Measurements from ENCODE around the gene KCNJ9. TPM values are rescaled to one million over a fixed set of nuclear protein-coding genes. Genes with fewer than 3 reads are reported as not detected.

Gene KCNJ9
- polyA plus RNA-seq, 4 donors = 0.04 to 0.19 TPM; not detected in 2

GRCh38 chr1:160069460-160070231 lies 11.7 kb upstream of the KCNJ9 start, which contains the start of gene KCNJ10:
TSS of gene KCNJ10 (minus strand) at chr1:160070160. CDS start at chr1:160042532, 27,628 bp downstream.
- H3K4me1 ChIP-seq (ENCODE audit: control insufficient read depth in 3 of 3, insufficient read depth in 2 of 3, low read depth in 1 of 3, low read length in 2 of 3) = peaks cover 0 to 7% (median 3%) of the 10 kb centered on the region in 3 donors
- H3K36me3 ChIP-seq (ENCODE audit: control insufficient read depth in 3 of 3, insufficient read depth in 2 of 3, low read depth in 1 of 3, low read length in 3 of 3) = no peaks in the 10 kb centered on the region
- peaks cover 0 to 46% (median 0%) of the 10 kb centered on the region in 3 donors for H3K27me3 ChIP-seq (ENCODE audit: control insufficient read depth in 3 of 3, insufficient read depth in 3 of 3, low read length in 3 of 3)
- no peaks in the 10 kb centered on the region for H3K9me3 ChIP-seq (ENCODE audit: control insufficient read depth in 2 of 2, insufficient read depth in 1 of 2, low read depth in 1 of 2, low read length in 1 of 2)
- no peak within 1 kb of the TSS for H3K27ac ChIP-seq (ENCODE audit: low read depth in 1 of 3, low read length in 2 of 3)
- 12 to 18% (median 15%) methylated on average over 26 to 32 of the region's 32 CpGs for WGBS, 3 donors
- H3K4me3 ChIP-seq (ENCODE audit: low read depth in 1 of 3, low read length in 3 of 3) = peak within 1 kb of the TSS; percentile 41 to 51 (median 49)
- DNase-seq = no peak
- FAIRE-seq = no peak

DNA sequence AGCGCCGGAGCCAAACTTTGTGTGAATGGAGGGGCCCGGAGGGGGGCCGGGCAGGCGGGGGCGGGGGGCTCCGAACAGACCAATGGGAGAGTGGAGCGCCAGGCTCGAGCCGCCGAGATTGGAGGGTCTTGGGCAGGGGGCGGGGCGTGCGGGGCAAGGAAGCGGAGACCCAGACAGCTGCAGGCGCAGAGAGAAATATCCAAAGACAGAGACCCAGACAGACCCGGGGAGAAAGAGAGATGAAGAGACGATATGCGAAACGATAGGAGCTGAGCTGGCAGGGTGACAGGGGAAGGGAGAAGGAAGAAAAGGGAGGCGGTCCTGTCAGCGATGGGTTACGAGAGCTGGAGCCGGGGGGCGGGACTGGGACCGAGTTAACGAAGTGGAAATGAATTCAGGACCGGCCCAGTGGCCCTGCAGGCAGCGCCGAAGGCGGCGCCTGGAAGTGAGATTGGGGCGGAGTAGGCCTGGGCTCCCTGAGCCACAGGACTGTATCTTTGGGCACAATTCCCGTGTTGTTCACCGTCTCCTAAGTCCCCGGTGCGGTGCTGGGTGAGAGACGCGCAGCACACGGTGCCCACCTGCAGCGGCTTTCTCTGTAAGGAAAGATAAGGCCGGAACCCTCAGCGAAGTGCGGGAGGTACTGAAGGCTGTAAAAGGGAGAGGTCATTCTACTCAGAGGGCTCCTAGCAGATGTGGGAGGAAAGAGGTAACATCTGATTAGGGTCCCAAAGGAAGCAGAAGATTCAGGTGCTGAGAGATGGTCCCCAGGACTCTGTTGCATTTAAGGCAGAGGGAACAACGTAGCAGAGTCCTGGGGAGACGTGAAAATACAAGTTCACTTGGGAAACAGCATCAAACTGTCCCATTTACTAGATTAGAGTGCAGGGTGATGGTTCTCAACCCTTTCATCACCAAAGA lies 10.8 kb upstream of the KCNJ9 start:
- H3K36me3 ChIP-seq (ENCODE audit: control insufficient read depth in 3 of 3, insufficient read depth in 2 of 3, low read depth in 1 of 3, low read length in 3 of 3) = no peaks in the 10 kb centered on the region
- 1 to 2% (median 2%) methylated on average over 35 to 46 of the region's 46 CpGs for WGBS, 3 donors
- no peaks in the 10 kb centered on the region for H3K9me3 ChIP-seq (ENCODE audit: control insufficient read depth in 2 of 2, insufficient read depth in 1 of 2, low read depth in 1 of 2, low read length in 1 of 2)
- peaks cover 0 to 46% (median 0%) of the 10 kb centered on the region in 3 donors for H3K27me3 ChIP-seq (ENCODE audit: control insufficient read depth in 3 of 3, insufficient read depth in 3 of 3, low read length in 3 of 3)
- FAIRE-seq (no peak), DNase-seq (peak; percentile 48 to 74)
- peak overlapping the region; percentile 41 to 51 (median 49) for H3K4me3 ChIP-seq (ENCODE audit: low read depth in 1 of 3, low read length in 3 of 3)
- H3K4me1 ChIP-seq (ENCODE audit: control insufficient read depth in 3 of 3, insufficient read depth in 2 of 3, low read depth in 1 of 3, low read length in 2 of 3) = peaks cover 0 to 4% (median 3%) of the 10 kb centered on the region in 3 donors
- H3K27ac ChIP-seq (ENCODE audit: low read depth in 1 of 3, low read length in 2 of 3) = no peak overlapping the region

- Histone ChIP-seq H3K27me3 (ENCODE audit: control insufficient read depth in 3 of 3, insufficient read depth in 3 of 3, low read length in 3 of 3) (peaks cover 0 to 46% (median 0%) of the 10 kb centered on the region in 3 donors), H3K4me1 (ENCODE audit: control insufficient read depth in 3 of 3, insufficient read depth in 2 of 3, low read depth in 1 of 3, low read length in 2 of 3) (peaks cover 0 to 4% (median 3%) of the 10 kb centered on the region in 3 donors), H3K36me3 (ENCODE audit: control insufficient read depth in 3 of 3, insufficient read depth in 2 of 3, low read depth in 1 of 3, low read length in 3 of 3) (no peaks in the 10 kb centered on the region), H3K9me3 (ENCODE audit: control insufficient read depth in 2 of 2, insufficient read depth in 1 of 2, low read depth in 1 of 2, low read length in 1 of 2) (no peaks in the 10 kb centered on the region), H3K27ac (ENCODE audit: low read depth in 1 of 3, low read length in 2 of 3) (no peak overlapping the region), H3K4me3 (ENCODE audit: low read depth in 1 of 3, low read length in 3 of 3) (no peak overlapping the region)
- DNase-seq (no peak), FAIRE-seq (no peak)
- WGBS, 3 donors = 85 to 93% (median 90%) methylated on average over 5 of the region's 5 CpGs
Observed at GRCh38 chr1:160071289-160071688, 10.0 kb upstream of the KCNJ9 start.

- Histone ChIP-seq H3K4me3 (ENCODE audit: low read depth in 1 of 3, low read length in 3 of 3) (no peak overlapping the region), H3K27ac (ENCODE audit: low read depth in 1 of 3, low read length in 2 of 3) (no peak overlapping the region), H3K4me1 (ENCODE audit: control insufficient read depth in 3 of 3, insufficient read depth in 2 of 3, low read depth in 1 of 3, low read length in 2 of 3) (peaks cover 0 to 4% (median 3%) of the 10 kb centered on the region in 3 donors), H3K27me3 (ENCODE audit: control insufficient read depth in 3 of 3, insufficient read depth in 3 of 3, low read length in 3 of 3) (peaks cover 0 to 28% (median 0%) of the 10 kb centered on the region in 3 donors), H3K9me3 (ENCODE audit: control insufficient read depth in 2 of 2, insufficient read depth in 1 of 2, low read depth in 1 of 2, low read length in 1 of 2) (no peaks in the 10 kb centered on the region), H3K36me3 (ENCODE audit: control insufficient read depth in 3 of 3, insufficient read depth in 2 of 3, low read depth in 1 of 3, low read length in 3 of 3) (no peaks in the 10 kb centered on the region)
- DNase-seq = no peak
- no peak for FAIRE-seq
- 63 to 70% (median 66%) methylated on average over 4 of the region's 4 CpGs for WGBS, 3 donors
Observed at GRCh38 chr1:160074865-160075264, 6.5 kb upstream of the KCNJ9 start.

DNA sequence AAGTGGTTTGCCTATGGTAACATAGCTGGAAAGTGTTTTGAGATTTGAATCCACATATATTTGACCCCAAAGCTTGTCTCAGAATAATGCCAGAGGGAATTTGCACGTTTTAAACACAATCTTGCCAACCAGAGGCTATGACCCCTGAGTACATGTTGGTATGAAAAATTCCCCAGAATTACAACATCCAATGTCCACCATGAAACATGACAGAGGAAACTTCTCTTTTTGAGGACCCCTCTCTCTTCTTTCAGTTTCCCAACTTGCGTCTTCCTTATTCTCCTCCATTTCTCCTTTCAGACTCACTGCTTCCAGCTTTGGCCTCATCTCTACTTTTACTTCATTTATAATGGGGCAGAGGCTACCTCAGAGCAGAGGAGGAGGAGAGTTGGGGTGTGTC lies 5.5 kb upstream of the KCNJ9 start:
- H3K27me3 ChIP-seq (ENCODE audit: control insufficient read depth in 3 of 3, insufficient read depth in 3 of 3, low read length in 3 of 3) = peaks cover 0 to 31% (median 2%) of the 10 kb centered on the region in 3 donors
- H3K4me3 ChIP-seq (ENCODE audit: low read depth in 1 of 3, low read length in 3 of 3) = no peak overlapping the region
- DNase-seq = no peak
- H3K4me1 ChIP-seq (ENCODE audit: control insufficient read depth in 3 of 3, insufficient read depth in 2 of 3, low read depth in 1 of 3, low read length in 2 of 3) = peaks cover 0 to 2% (median 0%) of the 10 kb centered on the region in 3 donors
- H3K36me3 ChIP-seq (ENCODE audit: control insufficient read depth in 3 of 3, insufficient read depth in 2 of 3, low read depth in 1 of 3, low read length in 3 of 3) = no peaks in the 10 kb centered on the region
- 67 to 71% (median 67%) methylated on average over 2 of the region's 2 CpGs for WGBS, 3 donors
- no peaks in the 10 kb centered on the region for H3K9me3 ChIP-seq (ENCODE audit: control insufficient read depth in 2 of 2, insufficient read depth in 1 of 2, low read depth in 1 of 2, low read length in 1 of 2)
- no peak overlapping the region for H3K27ac ChIP-seq (ENCODE audit: low read depth in 1 of 3, low read length in 2 of 3)
- FAIRE-seq = no peak

DNA sequence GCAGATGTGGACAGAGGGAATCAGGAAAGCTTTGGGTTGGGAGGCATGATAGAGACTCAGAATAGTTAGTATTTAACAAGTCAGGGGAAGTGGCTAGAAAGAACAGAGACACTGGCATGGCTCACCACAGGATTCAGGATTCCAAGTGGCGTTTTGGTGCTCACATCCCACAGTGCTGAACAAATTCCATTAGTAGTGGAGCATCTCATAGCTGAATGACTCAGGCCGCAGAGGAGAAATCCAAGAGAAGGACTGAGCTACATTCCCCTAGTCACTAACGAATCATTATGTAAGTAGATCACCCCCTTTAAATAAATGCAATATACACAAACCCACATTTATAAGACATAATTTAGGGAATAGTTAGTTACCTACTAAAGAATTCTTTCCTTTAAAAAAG lies 5.0 kb upstream of the KCNJ9 start:
- H3K27me3 ChIP-seq (ENCODE audit: control insufficient read depth in 3 of 3, insufficient read depth in 3 of 3, low read length in 3 of 3) = peaks cover 0 to 33% (median 4%) of the 10 kb centered on the region in 3 donors
- no peak for FAIRE-seq
- H3K36me3 ChIP-seq (ENCODE audit: control insufficient read depth in 3 of 3, insufficient read depth in 2 of 3, low read depth in 1 of 3, low read length in 3 of 3) = no peaks in the 10 kb centered on the region

GRCh38 chr1:160077486-160077885 lies 3.9 kb upstream of the KCNJ9 start:
- DNase-seq = no peak
- H3K36me3 ChIP-seq (ENCODE audit: control insufficient read depth in 3 of 3, insufficient read depth in 2 of 3, low read depth in 1 of 3, low read length in 3 of 3) = no peaks in the 10 kb centered on the region
- FAIRE-seq = no peak
- H3K4me3 ChIP-seq (ENCODE audit: low read depth in 1 of 3, low read length in 3 of 3) = no peak overlapping the region
- no peaks in the 10 kb centered on the region for H3K4me1 ChIP-seq (ENCODE audit: control insufficient read depth in 3 of 3, insufficient read depth in 2 of 3, low read depth in 1 of 3, low read length in 2 of 3)
- no peaks in the 10 kb centered on the region for H3K9me3 ChIP-seq (ENCODE audit: control insufficient read depth in 2 of 2, insufficient read depth in 1 of 2, low read depth in 1 of 2, low read length in 1 of 2)
- no peak overlapping the region for H3K27ac ChIP-seq (ENCODE audit: low read depth in 1 of 3, low read length in 2 of 3)
- peaks cover 2 to 39% (median 6%) of the 10 kb centered on the region in 3 donors for H3K27me3 ChIP-seq (ENCODE audit: control insufficient read depth in 3 of 3, insufficient read depth in 3 of 3, low read length in 3 of 3)

More for the DNA sequence above, 5.0 kb upstream of the KCNJ9 start:
- Histone ChIP-seq H3K27ac (ENCODE audit: low read depth in 1 of 3, low read length in 2 of 3) (no peak overlapping the region), H3K9me3 (ENCODE audit: control insufficient read depth in 2 of 2, insufficient read depth in 1 of 2, low read depth in 1 of 2, low read length in 1 of 2) (no peaks in the 10 kb centered on the region), H3K4me3 (ENCODE audit: low read depth in 1 of 3, low read length in 3 of 3) (no peak overlapping the region), H3K4me1 (ENCODE audit: control insufficient read depth in 3 of 3, insufficient read depth in 2 of 3, low read depth in 1 of 3, low read length in 2 of 3) (no peaks in the 10 kb centered on the region)
- DNase-seq = no peak
- WGBS, 3 donors = 79 to 86% (median 81%) methylated on average over 3 of the region's 3 CpGs

- Histone ChIP-seq H3K36me3 (ENCODE audit: control insufficient read depth in 3 of 3, insufficient read depth in 2 of 3, low read depth in 1 of 3, low read length in 3 of 3) (no peaks in the 10 kb centered on the region), H3K4me1 (ENCODE audit: control insufficient read depth in 3 of 3, insufficient read depth in 2 of 3, low read depth in 1 of 3, low read length in 2 of 3) (no peaks in the 10 kb centered on the region), H3K9me3 (ENCODE audit: control insufficient read depth in 2 of 2, insufficient read depth in 1 of 2, low read depth in 1 of 2, low read length in 1 of 2) (no peaks in the 10 kb centered on the region), H3K27ac (ENCODE audit: low read depth in 1 of 3, low read length in 2 of 3) (no peak overlapping the region), H3K27me3 (ENCODE audit: control insufficient read depth in 3 of 3, insufficient read depth in 3 of 3, low read length in 3 of 3) (peaks cover 2 to 47% (median 9%) of the 10 kb centered on the region in 3 donors), H3K4me3 (ENCODE audit: low read depth in 1 of 3, low read length in 3 of 3) (no peak overlapping the region)
- WGBS, 3 donors = 12 to 20% (median 16%) methylated on average over 8 of the region's 8 CpGs
- no peak for FAIRE-seq
- DNase-seq = peak; percentile 49 to 70
Observed at GRCh38 chr1:160078512-160079195, 2.7 kb upstream of the KCNJ9 start.

Data from small intestine (tissue), 7 donors.